Amniotic stem cell (primary cell): ENCODE measurements around the gene DHX34.
"Not testable (repeated sequence)": the region's sequence is repeated elsewhere in the genome, so short reads cannot be mapped to it uniquely, and the experiment has no call there.

Experiments used
- DNase-seq: peaks from one replicate; lab custom pipeline; 2025; lab: John Stamatoyannopoulos, UW

DHX34 gene

GRCh38 chr19:47371261-47371660 lies 22.1 kb downstream of the DHX34 start:
- no peak for DNase-seq

GRCh38 chr19:47372603-47373002 lies 23.5 kb downstream of the DHX34 start:
- DNase-seq = no peak

- DNase-seq = no peak
Measured at GRCh38 chr19:47373246-47374240, 24.4 kb downstream of the DHX34 start.

GRCh38 chr19:47374876-47375693 lies 26.0 kb downstream of the DHX34 start:
- DNase-seq = no peak

- DNase-seq = no peak
Measured at GRCh38 chr19:47375694-47376588, 26.8 kb downstream of the DHX34 start.

- no peak for DNase-seq
Measured at GRCh38 chr19:47376589-47377144, 27.6 kb downstream of the DHX34 start.

GRCh38 chr19:47377208-47377701 lies 28.1 kb downstream of the DHX34 start:
- DNase-seq = no peak

GRCh38 chr19:47377801-47378200 lies 28.7 kb downstream of the DHX34 start:
- no peak for DNase-seq

GRCh38 chr19:47378246-47378645 lies 29.1 kb downstream of the DHX34 start:
- no peak for DNase-seq

GRCh38 chr19:47379381-47379938 lies 30.3 kb downstream of the DHX34 start:
- DNase-seq = no peak

- DNase-seq = no peak
Measured at GRCh38 chr19:47380559-47380958, 31.4 kb downstream of the DHX34 start.

GRCh38 chr19:47381121-47381520 lies 32.0 kb downstream of the DHX34 start:
- DNase-seq = no peak

GRCh38 chr19:47381653-47382279 lies 32.7 kb downstream of the DHX34 start:
- DNase-seq = no peak

- not testable (repeated sequence) for DNase-seq
Measured at GRCh38 chr19:47383890-47384289, 34.8 kb downstream of the DHX34 start.

GRCh38 chr19:47384533-47384932 lies 35.4 kb downstream of the DHX34 start:
- DNase-seq = not testable (repeated sequence)

- DNase-seq = not testable (repeated sequence)
Measured at GRCh38 chr19:47386582-47386981, 37.5 kb downstream of the DHX34 start.

GRCh38 chr19:47387623-47388022 lies 38.5 kb downstream of the DHX34 start:
- DNase-seq = not testable (repeated sequence)

GRCh38 chr19:47388721-47389120 lies 39.6 kb downstream of the DHX34 start:
- DNase-seq = not testable (repeated sequence)

GRCh38 chr19:47389150-47389556 lies 40.0 kb downstream of the DHX34 start:
- no peak for DNase-seq
